GM04504 (cell line): Measurements from ENCODE around the gene EXTL2.
"Not testable (repeated sequence)": the region's sequence is repeated elsewhere in the genome, so short reads cannot be mapped to it uniquely, and the experiment has no call there.

Experiments
- DNase-seq: peaks from one replicate; pipeline ENCODE4 v3.0.0-alpha.2; 2012; ENCODE audit warnings: low read depth

The EXTL2 gene

GRCh38 chr1:100855116-100855515 is 39.5 kb downstream of the EXTL2 start:
- DNase-seq, result not testable (repeated sequence)

- DNase-seq, result no peak
These were observed 41.7 kb downstream of the EXTL2 start for GRCh38 chr1:100852976-100853375.

- no peak for DNase-seq
These were observed 42.9 kb downstream of the EXTL2 start for GRCh38 chr1:100851726-100852125.

- no peak for DNase-seq
These were observed 47.1 kb downstream of the EXTL2 start for GRCh38 chr1:100847361-100848082.

GRCh38 chr1:100843160-100843559 is 51.5 kb downstream of the EXTL2 start:
- not testable (repeated sequence) for DNase-seq

GRCh38 chr1:100835866-100836842 is 58.5 kb downstream of the EXTL2 start:
- DNase-seq, result no peak

GRCh38 chr1:100834777-100835660 is 59.6 kb downstream of the EXTL2 start:
- DNase-seq, result no peak

GRCh38 chr1:100832694-100833428 is 61.8 kb downstream of the EXTL2 start:
- no peak for DNase-seq

GRCh38 chr1:100825666-100826065 is 69.0 kb downstream of the EXTL2 start:
- DNase-seq, result not testable (repeated sequence)
